GM18951 (cell line): Measurements from ENCODE around the gene HACD2.

ENCODE experiments used
- POLR2A ChIP-seq: IDR thresholded peaks from 4 replicates; pipeline ENCODE4 v1.6.1; 2011; ENCODE audit warnings: mild to moderate bottlenecking; ENCODE audit not compliant: insufficient read length, insufficient read depth; ENCODE audit errors: extremely low read depth
- in situ Hi-C: fragments of 300-500 bp; cut with MboI; formaldehyde crosslinking; loops from one replicate; pipeline ENCODE4 v1.12.0; 2022; ENCODE audit warnings: low sequenced_read_pairs, mixed read lengths, inconsistent platforms; ENCODE audit not compliant: unreplicated experiment

The HACD2 gene

GRCh38 chr3:123459862-123460261 is 125.0 kb downstream of the HACD2 start:
- TF ChIP-seq POLR2A = no peak
- in situ Hi-C loops = no loop called here

DNA sequence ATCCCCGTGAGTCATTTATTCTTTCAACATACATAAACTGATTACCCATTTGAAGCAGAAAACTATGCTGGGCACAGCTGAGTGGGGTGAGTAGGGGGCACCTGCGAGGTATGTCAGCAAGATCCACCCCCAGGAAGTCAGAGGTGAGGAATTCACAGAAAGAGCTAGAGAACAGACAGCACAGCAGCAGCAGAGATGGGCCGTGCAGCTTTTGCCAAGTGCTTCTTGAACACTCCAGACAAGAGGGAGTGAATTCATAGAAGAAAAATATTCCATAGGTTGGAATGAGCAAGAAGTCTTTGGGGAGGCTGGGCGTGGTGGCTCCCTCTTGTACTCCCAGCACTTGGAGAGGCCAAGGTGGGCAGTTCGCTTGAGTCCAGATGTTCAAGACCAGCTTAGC is 126.6 kb downstream of the HACD2 start:
- no peak for TF ChIP-seq POLR2A

GRCh38 chr3:123457841-123458240 is 127.0 kb downstream of the HACD2 start:
- no peak for TF ChIP-seq POLR2A
- in situ Hi-C loops = no loop called here

More for the DNA sequence above, 126.6 kb downstream of the HACD2 start:
- in situ Hi-C loops = no loop called here

GRCh38 chr3:123453675-123454074 is 131.2 kb downstream of the HACD2 start:
- in situ Hi-C loops = no loop called here
- TF ChIP-seq POLR2A = no peak

DNA sequence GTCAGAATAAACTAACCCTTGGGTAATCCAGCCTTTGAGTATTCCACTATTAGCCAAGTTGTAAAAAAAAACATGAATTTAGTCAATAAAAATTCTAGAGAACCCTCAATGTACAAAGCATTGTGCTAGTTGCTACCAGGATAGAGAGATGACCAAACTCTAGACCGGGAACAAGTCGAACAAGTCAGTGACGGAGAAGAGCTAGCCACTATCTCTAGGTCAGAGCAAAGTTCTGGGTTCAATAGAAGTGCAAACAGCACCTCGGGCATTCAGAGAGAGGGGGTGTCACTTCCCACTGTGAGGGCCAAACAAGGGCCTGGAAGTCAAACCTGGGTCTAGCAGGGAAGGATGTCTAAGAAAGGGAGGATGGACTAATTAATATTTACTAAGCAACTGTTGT is 133.7 kb downstream of the HACD2 start:
- in situ Hi-C loops = no loop called here
- no peak for TF ChIP-seq POLR2A

GRCh38 chr3:123449997-123450604 is 134.8 kb downstream of the HACD2 start:
- TF ChIP-seq POLR2A = no peak
- in situ Hi-C loops = no loop called here

GRCh38 chr3:123449102-123449996 is 135.5 kb downstream of the HACD2 start:
- in situ Hi-C loops = no loop called here
- no peak for TF ChIP-seq POLR2A

GRCh38 chr3:123448536-123449101 is 136.2 kb downstream of the HACD2 start, which contains the start of gene ADCY5:
Gene ADCY5 (minus strand): TSS chr3:123449090. CDS start chr3:123448545, 545 bp downstream.
- in situ Hi-C loops = no loop called here
- TF ChIP-seq POLR2A = no peak

GRCh38 chr3:123447749-123448517 is 136.9 kb downstream of the HACD2 start:
- in situ Hi-C loops = no loop called here
- no peak for TF ChIP-seq POLR2A

DNA sequence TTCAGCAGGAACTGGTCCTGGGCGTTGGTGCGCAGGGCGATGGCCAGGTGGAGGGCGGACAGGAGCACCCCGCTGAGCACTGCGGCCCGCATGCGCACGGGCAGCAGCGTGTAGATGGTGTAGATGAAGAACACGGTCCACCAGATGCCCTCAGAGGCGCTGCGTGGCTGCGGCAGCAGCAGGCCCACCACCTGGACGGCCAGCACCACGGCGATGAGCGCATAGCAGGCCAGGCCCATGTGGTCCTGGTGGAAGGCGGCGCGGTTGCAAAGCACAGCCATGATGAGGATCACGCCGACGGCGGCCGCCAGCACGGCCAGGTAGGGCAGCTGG is 137.5 kb downstream of the HACD2 start:
- no peak for TF ChIP-seq POLR2A
- in situ Hi-C loops = no loop called here

GRCh38 chr3:123446610-123447109 is 138.2 kb downstream of the HACD2 start:
- in situ Hi-C loops = no loop called here

DNA sequence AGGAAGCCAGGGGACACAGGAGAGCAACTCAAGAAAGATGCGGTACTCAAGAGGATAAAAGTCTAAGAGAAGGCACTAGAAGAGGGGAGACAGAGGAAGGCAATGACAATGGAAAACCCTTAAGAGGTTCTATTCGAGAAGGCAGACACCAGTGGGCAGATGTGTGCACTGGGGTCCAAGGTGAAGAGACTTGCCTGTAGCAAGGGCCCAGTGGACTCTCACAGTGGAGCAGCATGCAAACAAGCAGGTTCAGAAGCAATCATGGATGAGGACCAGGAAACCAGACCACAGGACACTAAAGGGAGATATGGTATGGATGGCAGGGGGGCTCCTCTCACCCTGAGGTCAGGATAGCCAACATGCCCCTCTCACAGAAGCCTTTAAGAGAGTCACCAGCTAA is 138.6 kb downstream of the HACD2 start:
- in situ Hi-C loops = no loop called here
- TF ChIP-seq POLR2A = no peak

More at GRCh38 chr3:123446610-123447109, 138.2 kb downstream of the HACD2 start:
- no peak for TF ChIP-seq POLR2A

- no peak for TF ChIP-seq POLR2A
- in situ Hi-C loops = no loop called here
Observed at GRCh38 chr3:123445702-123446101, 139.2 kb downstream of the HACD2 start.
